NT2/D1 (cell line): Measurements from ENCODE around the gene ENDOV.

Experiments
- YY1 ChIP-seq: IDR thresholded peaks from 2 replicates; pipeline ENCODE4 v1.6.1; 2011; ENCODE audit not compliant: insufficient read length, insufficient read depth
- ZNF274 ChIP-seq: IDR thresholded peaks from 2 replicates; pipeline ENCODE4 v1.6.1; 2011; ENCODE audit warnings: mild to moderate bottlenecking, low read depth, low read length

- TF ChIP-seq YY1, result no peak
- TF ChIP-seq ZNF274, result no peak
Measured at GRCh38 chr17:80456465-80457235, 41.7 kb downstream of the ENDOV start.
